ENCODE data around the gene CMKLR1.

The CMKLR1 gene

DNA sequence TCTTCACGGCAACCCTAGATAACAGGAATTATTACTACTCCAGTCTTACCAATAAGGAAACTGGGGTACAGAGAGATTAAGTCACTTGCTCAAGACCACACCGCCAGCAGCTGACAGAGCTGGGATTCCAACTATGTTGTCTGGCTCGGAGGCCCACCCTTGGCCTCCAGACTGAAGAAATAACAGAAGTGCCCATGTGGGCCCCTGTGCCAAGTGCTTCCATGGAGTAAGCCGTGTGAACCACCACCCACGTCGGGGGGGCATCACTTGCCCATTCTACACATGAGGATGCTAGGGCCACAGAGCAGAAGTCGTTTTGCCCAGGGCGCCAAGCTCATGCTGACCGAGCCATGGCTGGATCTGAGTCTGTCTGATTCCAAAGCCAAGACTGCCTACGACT, 926 bp upstream of the CMKLR1 start:
- no peak for DNase-seq (ENCODE audit: extremely low spot score, insufficient read length, low read depth)
- FAIRE-seq, result no peak

DNA sequence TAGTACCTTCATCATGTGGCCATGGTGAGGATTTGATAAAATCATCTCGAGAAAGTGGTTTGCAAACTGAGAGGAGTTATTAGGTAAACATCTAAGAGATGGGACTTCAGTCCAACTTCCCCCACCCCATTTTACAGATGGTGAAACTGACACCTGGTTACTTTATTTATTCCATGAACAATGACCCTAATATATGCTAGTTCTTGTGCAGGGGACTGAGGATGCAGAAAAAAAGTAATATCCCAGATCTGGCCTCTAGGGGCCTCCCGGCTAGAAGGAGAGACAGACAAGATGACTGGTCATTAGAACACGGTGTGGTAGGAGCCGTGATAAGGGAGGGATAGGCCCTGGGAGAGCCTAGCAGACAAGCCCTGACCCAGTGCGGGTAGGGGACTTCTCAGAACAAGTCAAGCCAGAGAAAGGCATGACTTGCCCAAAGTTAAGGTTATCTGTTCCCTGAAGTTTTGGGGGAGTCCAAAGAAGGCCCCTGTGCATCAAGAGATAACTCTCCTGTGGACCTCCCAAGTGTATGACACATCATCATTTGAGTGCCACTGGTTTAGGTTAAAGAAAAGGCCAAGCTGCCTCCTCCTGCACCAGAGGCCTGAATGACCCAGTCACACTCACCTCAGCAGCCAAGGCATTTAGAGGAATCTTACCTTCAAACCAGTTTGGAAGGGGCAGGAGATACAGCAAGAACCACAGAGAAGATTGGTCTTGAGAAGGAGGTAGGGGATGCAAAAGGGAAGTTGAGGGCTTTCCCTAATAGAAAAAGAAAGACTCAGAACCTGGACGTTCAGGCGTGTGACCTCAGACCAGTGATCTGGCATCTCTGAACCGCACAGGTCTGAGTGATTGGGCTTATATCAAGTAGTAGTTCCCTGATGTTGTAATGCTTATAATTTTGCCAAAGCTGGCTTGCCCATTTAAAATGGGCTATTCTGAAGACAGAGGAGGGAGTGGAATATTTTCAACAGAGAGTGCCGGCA, 1.6 kb downstream of the CMKLR1 start:
- FAIRE-seq, result peak; percentile 71

DNA sequence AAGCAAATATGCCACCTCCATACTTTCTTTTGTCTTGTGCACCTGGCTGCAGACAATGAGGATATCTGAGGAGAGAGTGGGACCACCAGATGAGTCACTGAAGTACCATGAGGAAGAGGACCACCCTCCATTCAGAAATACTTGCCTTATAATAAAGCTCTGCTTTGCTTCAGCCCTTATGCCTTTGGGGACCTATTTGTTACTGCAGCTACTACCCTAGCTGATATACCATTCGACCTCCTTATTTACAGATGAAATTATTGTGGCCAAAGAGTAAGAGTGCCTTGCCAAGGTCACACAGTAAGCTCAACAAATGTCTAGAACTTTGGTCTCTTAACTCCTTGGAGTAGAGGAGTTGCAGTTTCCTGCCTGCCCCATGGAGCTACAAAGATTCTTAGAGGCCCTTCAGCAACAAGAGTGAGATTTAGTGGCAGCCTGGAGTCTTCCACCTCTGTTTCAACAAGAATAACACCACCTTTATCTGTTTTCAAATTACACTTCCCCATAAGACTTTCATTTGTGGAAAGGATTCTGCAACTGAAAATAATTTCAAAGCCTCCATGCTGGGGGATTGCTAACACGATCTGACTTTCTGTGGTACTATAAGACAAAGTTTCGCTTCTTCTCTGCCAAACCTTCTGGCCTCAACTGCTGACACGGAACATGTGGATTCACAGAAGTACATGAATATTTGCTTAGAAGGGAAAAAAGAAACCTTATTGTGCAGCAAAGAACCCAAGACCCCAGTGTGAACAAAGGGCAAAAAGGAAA, 3.6 kb downstream of the CMKLR1 start:
- peak; percentile 36 for DNase-seq (ENCODE audit: extremely low spot score, insufficient read length, low read depth)
- FAIRE-seq, result peak; percentile 87

More for the DNA sequence above, 1.6 kb downstream of the CMKLR1 start:
- peak; percentile 45 for DNase-seq (ENCODE audit: extremely low spot score, insufficient read length, low read depth)

DNA sequence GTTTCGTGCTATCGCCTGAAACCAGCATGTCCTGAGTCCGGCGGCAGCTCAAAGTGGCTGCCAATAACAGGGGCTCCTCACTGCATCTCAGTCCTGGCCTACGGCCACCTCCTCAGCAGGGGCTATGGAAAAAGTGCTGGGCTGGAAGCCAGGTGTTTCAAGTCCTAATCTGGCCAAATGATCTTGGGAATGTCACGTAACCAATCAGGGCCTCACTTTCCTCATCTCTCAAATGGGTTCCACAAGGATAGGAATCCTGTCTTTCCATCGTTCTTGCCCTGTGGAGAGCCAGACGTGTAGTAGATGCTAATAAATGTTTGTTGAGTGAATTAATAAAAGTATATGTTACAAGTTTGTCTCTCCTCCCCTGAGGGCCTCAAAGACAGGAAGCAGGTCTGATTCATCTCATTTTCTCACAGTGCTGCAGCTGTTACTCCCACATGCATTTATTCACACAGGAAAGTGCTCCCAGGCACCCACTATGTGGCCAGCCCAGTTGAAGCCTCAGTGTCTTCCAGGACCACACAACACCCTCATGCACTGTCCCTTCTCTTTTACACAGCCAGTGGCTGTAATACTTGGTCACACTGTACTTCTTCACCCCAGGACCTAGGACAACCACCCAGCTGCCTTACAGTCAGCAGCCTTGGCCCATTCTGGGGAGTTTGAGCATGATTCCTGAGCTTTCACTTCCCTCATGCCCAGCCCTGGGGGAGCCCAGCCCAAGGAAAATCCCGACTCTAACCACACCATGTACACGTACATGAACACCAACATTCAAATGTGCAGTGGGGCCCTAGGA, 5.0 kb downstream of the CMKLR1 start:
- peak; percentile 78 for FAIRE-seq
- DNase-seq (ENCODE audit: extremely low spot score, insufficient read length, low read depth), result peak; percentile 52

DNA sequence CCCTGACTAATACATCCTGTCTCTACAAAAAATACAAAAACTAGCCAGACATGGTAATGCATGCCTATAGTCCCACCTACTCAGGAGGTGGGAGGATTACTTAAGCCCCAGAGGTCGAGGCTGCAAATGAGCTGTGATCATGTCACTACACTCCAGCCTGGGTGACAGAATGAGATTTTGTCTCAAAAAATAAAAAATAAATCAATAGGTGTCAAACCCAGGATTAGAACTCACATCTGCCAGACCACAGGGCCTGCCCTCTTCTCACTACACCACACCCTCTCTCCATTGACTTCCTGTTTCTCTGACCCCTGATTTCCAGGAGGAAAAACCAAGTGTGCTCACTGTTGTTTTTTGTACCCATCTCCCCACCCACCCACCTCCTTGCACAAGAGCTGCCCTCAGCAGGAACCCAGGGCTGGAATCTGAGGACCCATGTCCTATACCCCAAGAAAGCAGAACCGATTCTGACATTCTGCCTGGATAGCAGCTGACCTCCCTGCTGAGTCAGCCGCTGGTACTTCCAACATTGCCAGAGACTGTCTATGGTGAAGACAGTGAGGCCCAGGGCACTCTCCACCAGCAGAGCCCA, 6.2 kb downstream of the CMKLR1 start:
- no peak for DNase-seq (ENCODE audit: extremely low spot score, insufficient read length, low read depth)
- FAIRE-seq, result peak; percentile 36

DNA sequence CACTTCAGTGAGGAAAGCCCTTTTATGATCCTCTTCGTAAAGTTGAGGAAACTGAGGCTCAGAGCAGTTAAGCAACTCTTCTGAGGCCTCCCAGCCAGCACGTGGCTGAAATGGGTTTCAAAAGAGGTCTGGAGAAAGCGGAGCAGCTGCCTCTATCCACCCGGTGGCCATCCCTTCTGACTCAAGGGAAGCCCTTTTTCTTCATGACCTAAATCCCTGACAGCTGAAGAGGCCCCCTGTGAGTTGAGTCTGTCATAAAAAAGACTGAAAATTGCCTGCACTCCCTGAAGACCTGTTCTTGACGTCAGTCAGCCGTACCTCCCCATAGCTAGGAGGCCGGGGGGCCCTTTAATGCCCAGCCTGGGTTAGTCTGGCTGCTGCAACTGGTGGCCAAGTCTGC, 10.7 kb downstream of the CMKLR1 start:
- no peak for FAIRE-seq
- DNase-seq (ENCODE audit: extremely low spot score, insufficient read length, low read depth), result no peak

DNA sequence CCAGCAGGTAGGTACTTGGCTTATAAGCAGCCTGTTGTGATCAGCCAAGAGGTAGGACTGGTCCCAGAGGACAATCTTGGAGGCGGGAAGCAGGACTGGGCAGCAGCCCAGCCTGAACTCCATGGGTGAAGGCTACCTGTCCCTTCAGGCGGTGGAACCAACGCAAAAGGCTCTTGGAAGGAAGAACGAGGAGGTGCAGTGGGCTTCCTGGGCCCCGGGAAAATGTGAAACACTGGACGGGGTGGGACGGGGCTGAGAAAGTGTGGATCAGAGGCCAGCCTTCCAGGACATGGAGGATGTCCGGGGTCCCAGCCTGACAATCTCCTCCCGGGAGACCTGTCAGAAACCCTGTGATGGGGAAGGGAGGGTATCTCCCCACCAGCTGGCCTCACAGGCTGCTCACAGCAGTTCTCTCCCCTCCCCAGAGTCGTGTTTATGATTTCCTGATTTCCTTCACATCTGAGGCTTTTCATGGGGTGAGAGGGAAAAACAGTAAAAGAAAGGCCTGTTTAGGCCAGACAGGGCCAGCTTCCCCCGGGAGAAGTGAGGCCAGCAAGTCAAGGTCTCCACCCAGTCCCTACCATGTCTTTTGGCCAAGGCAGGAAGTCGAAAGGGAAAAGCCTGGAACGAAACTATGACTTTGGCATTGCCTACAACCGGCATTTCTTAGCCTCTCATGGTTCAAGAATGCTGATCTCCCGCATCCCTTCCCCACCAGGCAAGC, 11.3 kb downstream of the CMKLR1 start:
- DNase-seq (ENCODE audit: extremely low spot score, insufficient read length, low read depth), result no peak
- no peak for FAIRE-seq

DNA sequence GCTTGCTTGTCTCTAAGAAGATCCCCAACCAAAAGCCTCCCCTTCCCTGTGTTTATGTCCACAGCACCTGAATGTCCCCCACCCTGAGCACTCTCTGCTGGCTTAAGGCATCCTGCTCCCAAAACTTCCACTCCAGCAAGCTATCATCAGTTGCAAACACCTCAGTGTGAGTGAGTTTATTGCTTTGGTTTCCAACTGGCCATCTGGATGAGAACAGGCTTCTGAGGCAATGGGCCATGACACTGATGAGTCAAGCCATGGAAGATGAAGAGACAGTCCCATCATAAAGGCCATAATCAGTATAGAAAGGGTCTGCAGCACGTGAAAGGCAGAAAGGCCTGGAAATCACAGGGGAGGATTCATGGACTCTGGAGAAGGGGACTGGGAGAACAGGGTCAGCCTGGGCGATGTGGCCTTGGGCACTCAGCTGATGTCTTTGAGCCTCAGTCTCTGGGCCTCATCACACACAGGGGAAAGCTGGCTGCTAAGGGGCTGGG, 12.8 kb downstream of the CMKLR1 start:
- no peak for FAIRE-seq
- no peak for DNase-seq (ENCODE audit: extremely low spot score, insufficient read length, low read depth)

DNA sequence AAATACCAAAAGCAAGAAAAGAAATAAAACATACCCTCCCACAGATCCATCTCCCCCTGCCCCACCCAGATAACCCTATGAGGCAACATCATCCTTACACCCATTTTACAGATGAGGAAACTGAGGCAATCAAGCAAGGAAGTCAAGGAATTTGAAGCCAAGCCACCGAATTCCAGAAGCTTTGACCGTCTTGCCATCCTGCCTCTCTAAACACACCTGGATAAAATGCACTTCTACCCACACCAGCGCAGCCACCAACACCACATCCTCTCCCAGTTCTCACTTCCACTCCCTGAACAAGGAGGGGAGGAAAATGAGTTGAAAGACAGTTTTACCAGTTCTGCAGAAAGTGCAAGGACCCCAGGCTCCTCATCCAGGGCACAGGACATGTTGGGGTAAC, 13.6 kb downstream of the CMKLR1 start:
- no peak for FAIRE-seq

DNA sequence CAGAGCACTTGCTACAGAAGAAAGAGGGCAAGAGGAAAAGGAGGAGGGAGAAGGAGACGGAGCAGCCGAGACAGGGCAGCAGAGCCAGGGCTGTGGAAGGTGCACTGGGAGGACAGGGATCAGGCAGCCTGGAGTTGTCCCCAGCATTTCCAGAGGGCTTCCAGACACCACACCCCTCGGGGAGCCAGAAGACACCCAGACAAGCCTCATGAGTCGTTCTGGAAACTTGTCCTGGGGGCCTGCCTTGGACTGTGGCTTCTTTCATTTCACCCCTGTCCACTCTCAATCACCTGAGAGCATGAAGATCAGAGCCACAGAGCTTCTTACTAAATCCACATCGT, 14.1 kb downstream of the CMKLR1 start:
- no peak for DNase-seq (ENCODE audit: extremely low spot score, insufficient read length, low read depth)
- FAIRE-seq, result peak; percentile 15

More for the DNA sequence above, 13.6 kb downstream of the CMKLR1 start:
- DNase-seq (ENCODE audit: extremely low spot score, insufficient read length, low read depth), result no peak

DNA sequence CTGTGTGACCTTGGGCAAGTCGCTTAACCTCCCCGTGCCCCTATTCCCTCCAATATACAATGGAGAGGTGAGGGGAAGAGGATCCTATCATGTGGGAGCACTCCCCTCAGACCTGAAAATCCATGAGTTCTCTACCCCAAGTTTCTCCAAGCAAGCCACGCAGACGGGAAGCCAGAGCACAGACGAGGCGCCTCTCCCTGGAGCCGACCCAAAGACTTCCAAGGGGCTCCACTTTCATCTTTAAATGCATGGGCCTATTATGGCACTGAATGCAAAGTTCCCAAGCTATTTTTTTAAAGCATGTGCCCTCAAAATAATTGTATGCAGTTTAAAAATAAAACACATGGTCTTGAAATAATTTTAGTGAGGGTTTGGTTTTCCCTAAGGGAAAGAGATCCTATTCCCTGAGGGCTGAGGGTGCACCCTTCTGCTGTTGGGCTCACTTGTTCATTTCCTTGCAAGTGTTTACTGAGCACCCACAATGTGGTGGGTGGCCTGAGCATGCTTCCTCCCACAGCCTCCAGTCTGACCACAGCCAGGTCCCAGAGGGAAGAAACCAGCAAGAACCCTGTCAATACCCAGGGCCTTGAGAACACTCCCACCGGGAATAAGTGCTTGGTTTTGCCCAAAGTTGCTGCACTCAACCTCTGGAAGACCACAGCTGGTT, 14.6 kb downstream of the CMKLR1 start:
- DNase-seq (ENCODE audit: extremely low spot score, insufficient read length, low read depth) (no peak), FAIRE-seq (no peak)

DNA sequence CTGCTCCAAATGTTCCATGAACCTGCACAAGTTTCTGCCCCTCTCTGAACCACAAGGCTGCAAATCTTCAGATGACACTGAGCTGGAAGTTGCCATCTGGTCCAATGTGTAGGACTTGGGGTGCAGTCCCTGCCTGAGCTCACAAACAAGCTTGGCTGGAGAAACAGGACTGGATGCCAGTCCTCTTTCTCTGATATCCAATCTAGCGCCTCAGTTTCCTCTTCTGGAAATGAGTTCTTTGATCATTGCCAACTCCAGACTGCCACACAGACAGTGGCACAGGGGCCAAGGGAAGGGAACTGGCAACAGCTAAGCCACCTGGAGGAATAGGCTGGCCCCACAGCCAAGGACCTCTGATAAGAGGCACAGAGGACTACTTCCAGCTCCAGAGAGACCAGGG, 15.5 kb downstream of the CMKLR1 start:
- DNase-seq (ENCODE audit: extremely low spot score, insufficient read length, low read depth) (no peak), FAIRE-seq (no peak)

DNA sequence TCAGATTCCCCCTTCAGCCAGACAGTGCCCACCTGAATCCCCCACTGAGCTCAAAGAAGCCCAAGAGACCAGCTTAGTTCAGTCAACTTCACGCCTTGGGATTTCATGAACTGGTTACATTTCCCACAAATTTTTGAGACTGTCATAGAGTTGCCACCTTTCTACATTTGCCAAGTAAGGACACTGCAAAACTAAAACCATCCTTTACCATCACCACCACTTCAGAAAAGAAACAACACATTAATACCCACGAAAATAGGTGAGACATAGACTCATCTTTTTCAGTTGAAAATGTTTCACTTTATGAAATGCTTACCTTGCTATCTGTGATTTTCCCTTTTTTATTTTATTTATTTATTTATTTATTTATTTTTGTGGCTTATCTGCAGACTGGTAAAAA, 16.1 kb downstream of the CMKLR1 start:
- DNase-seq (ENCODE audit: extremely low spot score, insufficient read length, low read depth), result no peak
- no peak for FAIRE-seq

DNA sequence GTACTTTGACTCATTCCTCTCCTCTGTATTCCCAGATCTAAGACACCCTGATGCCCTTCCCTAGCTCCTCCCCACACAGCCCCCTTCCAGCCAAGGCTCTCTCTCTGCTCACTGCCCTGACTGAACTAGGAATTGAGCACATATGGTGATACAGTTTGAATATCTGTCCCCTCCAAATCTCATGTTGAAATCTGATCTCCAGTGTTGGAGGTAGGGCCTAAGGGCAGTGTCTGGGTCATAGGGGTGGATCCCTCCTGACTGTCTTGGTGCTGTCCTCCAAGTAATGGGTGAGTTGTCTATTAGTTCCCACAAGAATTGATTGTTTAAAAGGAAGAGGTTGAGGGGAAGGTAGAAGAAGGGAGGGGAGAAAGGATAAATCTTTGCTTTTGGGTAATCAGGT, 17.4 kb downstream of the CMKLR1 start:
- no peak for FAIRE-seq
- no peak for DNase-seq (ENCODE audit: extremely low spot score, insufficient read length, low read depth)

DNA sequence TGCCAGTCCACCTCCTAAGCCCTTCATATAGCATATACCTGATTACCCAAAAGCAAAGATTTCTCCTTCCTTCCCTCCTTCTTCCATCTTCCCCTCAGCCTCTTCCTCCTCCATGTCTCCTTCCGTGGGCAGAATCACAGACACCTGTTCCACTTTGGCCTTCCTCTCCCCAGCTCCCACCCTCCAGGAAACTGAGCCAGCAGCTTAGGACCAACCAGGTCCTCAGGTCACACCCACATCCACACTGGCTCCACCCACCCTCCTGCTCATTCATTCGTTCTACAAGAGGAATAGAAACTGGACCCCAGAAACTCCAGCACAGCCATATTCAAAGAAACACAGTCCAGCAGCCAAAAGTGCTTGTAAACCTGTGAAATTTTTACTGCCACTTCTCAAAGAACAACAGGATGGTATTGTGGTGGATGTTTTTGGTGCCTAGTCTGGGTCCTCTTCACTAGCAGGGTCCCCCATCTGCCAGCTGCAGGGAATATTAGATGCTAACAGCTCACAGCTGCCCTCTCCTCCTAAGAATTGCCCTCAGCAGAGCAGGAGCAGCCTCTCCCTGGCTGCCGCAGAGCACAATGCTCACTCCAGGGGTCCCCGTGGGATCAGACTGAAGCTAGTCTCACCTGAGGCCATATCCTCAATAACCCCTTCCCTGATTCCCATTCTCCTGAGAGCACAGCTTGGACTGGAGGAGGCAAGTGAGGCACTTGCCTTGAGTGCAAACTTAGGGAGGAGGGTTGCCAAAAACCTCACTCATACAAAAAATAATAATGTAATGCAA, 18.4 kb downstream of the CMKLR1 start:
- FAIRE-seq (peak; percentile 90), DNase-seq (ENCODE audit: extremely low spot score, insufficient read length, low read depth) (no peak)

DNA sequence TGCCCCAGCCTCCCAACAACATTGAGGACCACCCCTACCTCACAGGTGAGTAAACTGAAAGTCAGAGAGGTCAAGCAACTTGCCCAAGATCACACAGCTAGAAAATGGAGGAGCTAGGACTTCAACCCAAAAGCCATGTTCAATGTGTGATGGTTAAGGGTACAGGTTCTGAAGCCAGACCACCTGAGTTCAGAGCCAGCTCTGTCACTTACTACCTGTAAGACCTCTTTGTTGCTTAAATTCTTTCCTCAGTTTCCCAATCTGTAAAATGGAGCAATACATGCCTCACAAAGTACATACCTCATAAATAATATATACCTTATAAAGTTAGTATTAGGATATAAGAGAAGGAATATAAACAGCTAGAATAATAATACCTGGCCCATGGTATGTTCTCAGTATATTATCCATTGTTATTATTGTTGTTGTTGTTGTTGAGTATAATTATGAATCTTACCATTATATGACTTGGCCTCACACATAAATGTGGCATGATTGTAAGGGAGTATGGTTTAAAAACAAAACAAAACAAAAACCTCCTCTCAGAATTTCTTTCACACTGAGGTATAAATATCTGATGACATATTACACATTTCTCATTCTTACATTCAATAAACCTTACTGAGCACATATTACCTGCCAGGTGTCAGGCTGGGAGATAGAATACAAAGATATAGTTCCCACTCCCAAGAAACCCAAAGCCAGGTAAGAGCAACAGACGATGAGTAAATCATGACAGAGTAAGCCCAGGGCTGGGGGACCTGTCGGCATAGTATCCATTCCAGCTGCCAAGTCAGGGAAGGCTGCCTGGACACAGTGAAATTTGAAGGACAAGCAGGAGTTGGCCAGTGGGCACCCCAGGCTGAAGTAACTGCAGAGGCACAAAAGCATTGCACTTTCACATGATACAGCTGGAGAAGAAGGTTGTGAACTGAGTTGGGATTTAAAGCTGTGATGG, 19.6 kb downstream of the CMKLR1 start:
- FAIRE-seq (peak; percentile 70), DNase-seq (ENCODE audit: extremely low spot score, insufficient read length, low read depth) (no peak)
